Sciatic nerve (tissue), 2 donors: ENCODE measurements around the gene KLHL42. TPM values are rescaled to one million over a fixed set of nuclear protein-coding genes. Genes with fewer than 3 reads are reported as not detected.
A peak's percentile ranks its signal among the peaks of the same experiment; 100 is the strongest.
"Not testable (repeated sequence)": the region's sequence is repeated elsewhere in the genome, so short reads cannot be mapped to it uniquely, and the experiment has no call there.

ENCODE experiments used
- ATAC-seq: fragments of 200-7000 bp; cut with Tn5 transposase; one replicate; pipeline ENCODE4 v1.9.1; 2020; ENCODE audit warnings: mild to moderate bottlenecking, moderate library complexity
- DNase-seq: peaks from one replicate; pipeline ENCODE4 v3.0.0-alpha.2; 2020; ENCODE audit warnings: low spot score
- intact Hi-C: fragments of 100-400 bp; cut with DNase I; formaldehyde crosslinking; loops from one replicate; pipeline ENCODE4 v1.14.2; 2022
- total RNA-seq: library from RNA; stranded (reverse); fragmentation: NEBNext Ultra II Directional; extraction: Animal tissue kit (Norgen Biotek cat#: 25700); gene quantifications from one replicate; pipeline ENCODE4 v1.2.1, GENCODE V29; 2021
- donor health status: DM: no; HTN: no; CAD: no.
- donor health status: DM: no; HTN: no; CAD: no.

KLHL42 gene
- total RNA-seq, 1 donor from 2014 or later = 31.8 TPM

DNA sequence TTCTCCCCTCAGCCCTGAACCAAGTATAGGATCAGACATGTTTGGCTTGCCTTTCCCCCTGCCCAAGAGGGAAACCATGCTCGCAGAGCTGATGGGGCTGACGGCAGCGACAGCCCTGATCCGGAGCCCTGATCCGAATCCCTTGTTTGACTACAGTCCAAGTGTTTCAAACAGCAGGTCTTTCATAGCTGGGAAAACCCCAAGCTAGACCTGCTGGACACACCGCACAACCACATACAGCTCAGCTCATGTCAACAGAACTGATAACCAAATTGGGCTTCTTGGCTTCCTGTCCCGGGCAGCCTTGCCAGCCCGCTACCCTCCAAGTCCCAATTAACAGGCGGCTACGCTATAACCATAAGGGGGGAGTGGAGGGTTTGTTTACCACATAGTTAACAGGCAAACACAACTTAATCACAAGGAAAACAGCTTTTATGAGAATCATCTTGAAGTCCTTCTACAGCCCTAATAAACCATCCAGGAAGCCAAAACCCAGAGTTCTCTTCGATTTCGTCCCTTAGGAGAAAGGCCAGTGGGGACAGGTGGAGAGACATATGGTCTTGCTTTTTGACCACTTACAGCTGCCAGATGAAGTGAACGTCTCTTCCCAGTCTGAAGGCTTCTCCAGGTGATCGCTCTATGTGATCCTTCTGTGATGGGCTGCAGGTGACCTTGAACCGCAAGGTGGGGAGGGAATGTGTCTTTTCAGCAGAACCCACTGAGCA is 64.5 kb downstream of the KLHL42 start:
- peak; percentile 49 for ATAC-seq
- intact Hi-C loops = no loop called here
- no peak for DNase-seq

DNA sequence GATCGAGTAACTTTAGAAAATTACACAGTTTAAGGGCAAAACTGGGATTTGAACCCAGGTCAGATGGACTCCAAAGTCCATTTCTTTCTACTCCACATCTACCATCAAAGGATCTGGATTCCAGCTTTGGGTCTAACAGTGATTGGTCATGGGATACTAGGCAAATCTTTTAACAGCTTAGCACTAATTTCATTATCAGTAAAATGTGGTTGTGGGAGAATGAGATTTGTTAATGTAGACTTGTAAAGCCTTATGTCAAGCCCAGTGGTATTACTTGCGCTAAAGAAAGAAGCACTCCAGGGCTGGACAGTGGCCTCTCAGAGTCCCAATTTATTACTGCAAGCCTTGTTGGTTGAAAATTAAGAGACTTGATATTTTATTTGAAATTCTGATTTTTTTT is 65.2 kb downstream of the KLHL42 start:
- ATAC-seq (no peak), DNase-seq (no peak)
- intact Hi-C loops = no loop called here

DNA sequence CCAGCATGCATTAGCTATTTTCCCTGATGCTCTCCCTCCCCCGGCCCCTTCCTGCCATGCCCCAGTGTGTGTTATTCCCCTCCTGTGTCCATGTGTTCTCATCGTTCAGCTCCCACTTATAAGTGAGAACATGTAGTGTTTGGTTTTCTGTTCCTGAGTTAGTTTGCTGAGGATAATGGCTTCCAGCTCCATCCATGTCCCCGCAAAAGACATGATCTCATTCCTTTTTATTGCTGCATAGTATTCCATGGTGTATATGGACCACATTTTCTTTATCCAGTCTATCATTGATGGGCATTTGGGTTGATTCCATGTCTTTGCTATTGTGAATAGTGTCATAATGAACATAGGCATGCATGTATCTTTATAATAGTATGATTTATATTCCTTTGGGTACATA is 65.7 kb downstream of the KLHL42 start:
- DNase-seq, intact Hi-C loops, ATAC-seq: not testable (repeated sequence)

DNA sequence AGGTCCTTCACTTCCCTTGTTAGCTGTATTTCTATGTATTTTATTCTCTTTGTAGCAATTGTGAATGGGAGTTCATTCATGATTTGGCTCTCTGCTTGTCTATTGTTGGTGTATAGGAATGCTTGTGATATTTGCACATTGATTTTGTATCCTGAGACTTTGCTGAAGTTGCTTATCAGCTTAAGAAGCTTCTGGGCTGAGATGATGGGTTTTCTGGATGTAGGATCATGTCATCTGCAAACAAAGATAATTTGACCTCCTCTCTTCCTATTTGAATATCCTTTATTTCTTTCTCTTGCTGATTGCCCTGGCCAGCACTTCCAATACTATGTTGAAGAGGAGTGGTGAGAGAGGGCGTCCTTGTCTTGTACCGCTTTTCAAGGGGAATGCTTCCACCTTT is 67.3 kb downstream of the KLHL42 start:
- not testable (repeated sequence) for DNase-seq, ATAC-seq

DNA sequence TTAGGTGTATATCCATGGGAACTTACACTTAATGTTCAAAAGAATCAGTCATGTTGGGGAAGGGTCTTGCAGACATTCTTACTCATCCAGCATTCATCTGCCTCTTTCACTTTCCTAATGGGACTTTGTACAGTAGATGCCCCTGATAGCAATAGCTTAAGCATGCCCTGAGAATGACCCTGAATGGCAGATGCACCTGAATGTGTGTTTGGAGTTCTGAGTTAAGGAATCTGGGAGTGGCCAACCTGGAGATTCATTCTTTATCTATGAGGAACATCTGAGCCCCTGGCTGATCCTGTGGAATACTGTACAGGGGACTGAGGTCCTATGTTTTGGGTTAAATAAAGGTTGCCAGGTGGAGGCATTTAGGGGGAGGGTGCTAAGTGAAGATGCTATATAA is 71.3 kb downstream of the KLHL42 start:
- intact Hi-C loops = no loop called here
- no peak for ATAC-seq
- no peak for DNase-seq

More for the DNA sequence above, 67.3 kb downstream of the KLHL42 start:
- intact Hi-C loops = not testable (repeated sequence)

DNA sequence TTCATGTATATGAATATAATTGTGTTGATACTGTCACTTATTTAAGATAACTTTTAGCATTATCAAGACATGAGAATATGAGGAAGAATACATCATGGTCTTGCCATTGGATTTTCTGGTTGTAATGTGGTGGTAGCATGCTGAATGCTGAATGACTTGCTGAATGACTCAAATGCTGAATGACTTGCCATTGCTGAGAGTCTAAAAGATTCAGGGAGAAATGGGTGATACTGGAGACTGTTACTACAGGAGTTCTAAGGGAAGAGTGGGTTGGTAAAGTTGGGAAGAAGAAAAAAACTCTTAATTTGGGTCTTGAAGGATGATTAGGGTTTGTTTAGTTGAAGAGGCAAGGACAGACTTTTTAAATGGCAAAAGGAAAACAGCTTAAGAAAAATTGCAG is 72.1 kb downstream of the KLHL42 start:
- intact Hi-C loops = no loop called here
- ATAC-seq = no peak

More for the DNA sequence above, 72.1 kb downstream of the KLHL42 start:
- DNase-seq = no peak

Other genes with a start within 250 kb of the KLHL42 start
- gene REP15, start 83.8 kb upstream of the KLHL42 start, total RNA-seq = 1.2 TPM
- 28.0 TPM for gene MRPS35, start 69.4 kb upstream of the KLHL42 start, total RNA-seq
- gene MANSC4, start within 50 bp of the KLHL42 start, total RNA-seq = not detected
- 8.3 TPM for gene PTHLH, start 192.5 kb downstream of the KLHL42 start, total RNA-seq